Transverse colon (tissue), 4 donors: ENCODE results near the gene INTS11.

Experiments
- CTCF ChIP-seq, 5 experiments: fragments of 200-600 bp in 3 of 5; fragments of 450-650 bp in 2 of 5; sonication (generic) in 3 of 5; IDR thresholded peaks; 1 replicate in 2 of 5; 2 replicates in 3 of 5; pipeline ENCODE4 v1.5.1; 2016 to 2017; ENCODE audit warnings: antibody characterized with exemption in 5 of 5, inconsistent platforms in 3 of 5, mild to moderate bottlenecking in 2 of 5, moderate library complexity in 1 of 5
- EP300 ChIP-seq: sonication (generic); formaldehyde crosslinking; IDR thresholded peaks from one replicate; pipeline ENCODE4 v1.6.1; 2017; ENCODE audit warnings: antibody characterized with exemption, low read depth
- POLR2A ChIP-seq: fragments of 450-650 bp; IDR thresholded peaks from one replicate; pipeline ENCODE4 v1.6.1; 2016; ENCODE audit warnings: antibody characterized with exemption, mild to moderate bottlenecking, moderate library complexity
- POLR2AphosphoS5 ChIP-seq, 3 donors: sonication (generic); formaldehyde crosslinking; IDR thresholded peaks; one replicate each; pipeline ENCODE4 v1.6.1; 2016; ENCODE audit warnings: antibody characterized with exemption in 3 of 3

- TF ChIP-seq EP300, result no peak
- no peak for TF ChIP-seq CTCF (IDR thresholded peaks at IDR 0.05)
- peak; percentile 48 for TF ChIP-seq POLR2A
- peak in 2 of 3 donors; percentile 78 to 83 for TF ChIP-seq POLR2AphosphoS5 (IDR thresholded peaks at IDR 0.05)
Measured at GRCh38 chr1:1273512-1274298, 50.8 kb downstream of the INTS11 start, which contains the start of gene UBE2J2.
